Activated CD4-positive, CD25-positive, alpha-beta regulatory T cell (primary cell): ENCODE data around the gene ZNF146.
"Not testable (repeated sequence)": the region's sequence is repeated elsewhere in the genome, so short reads cannot be mapped to it uniquely, and the experiment has no call there.

Experiments
- DNase-seq, 4 experiments: peaks; one replicate each; lab custom pipeline; 2025; lab: John Stamatoyannopoulos, UW

Gene ZNF146

DNA sequence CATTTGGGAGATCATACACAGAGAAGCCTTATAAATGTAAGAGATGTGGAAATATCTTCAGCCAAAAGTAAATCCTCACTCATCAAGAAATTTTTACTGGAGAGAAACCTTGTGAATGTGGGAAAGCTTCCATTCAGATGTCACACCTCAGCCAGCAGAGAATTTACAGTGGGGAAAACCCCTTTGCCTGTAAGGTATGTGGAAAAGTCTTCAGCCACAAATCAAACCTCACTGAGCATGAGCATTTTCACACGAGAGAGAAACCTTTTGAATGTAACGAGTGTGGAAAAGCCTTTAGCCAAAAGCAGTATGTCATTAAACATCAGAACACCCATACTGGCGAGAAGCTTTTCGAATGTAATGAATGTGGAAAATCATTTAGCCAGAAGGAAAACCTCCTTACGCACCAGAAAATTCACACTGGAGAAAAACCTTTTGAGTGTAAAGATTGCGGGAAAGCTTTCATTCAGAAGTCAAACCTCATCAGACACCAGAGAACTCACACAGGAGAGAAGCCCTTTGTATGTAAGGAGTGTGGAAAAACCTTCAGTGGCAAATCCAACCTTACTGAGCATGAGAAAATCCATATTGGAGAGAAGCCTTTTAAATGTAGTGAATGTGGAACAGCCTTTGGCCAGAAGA, 21.5 kb downstream of the ZNF146 start:
- DNase-seq: no peak

DNA sequence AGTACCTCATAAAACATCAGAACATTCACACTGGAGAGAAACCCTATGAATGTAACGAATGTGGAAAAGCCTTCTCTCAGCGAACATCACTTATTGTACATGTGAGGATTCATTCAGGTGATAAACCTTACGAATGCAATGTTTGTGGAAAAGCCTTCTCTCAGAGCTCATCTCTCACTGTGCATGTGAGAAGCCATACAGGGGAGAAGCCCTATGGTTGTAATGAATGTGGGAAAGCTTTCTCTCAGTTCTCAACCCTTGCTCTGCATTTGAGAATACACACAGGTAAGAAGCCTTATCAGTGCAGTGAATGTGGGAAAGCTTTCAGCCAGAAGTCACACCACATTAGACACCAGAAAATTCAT, 22.0 kb downstream of the ZNF146 start:
- no peak for DNase-seq

DNA sequence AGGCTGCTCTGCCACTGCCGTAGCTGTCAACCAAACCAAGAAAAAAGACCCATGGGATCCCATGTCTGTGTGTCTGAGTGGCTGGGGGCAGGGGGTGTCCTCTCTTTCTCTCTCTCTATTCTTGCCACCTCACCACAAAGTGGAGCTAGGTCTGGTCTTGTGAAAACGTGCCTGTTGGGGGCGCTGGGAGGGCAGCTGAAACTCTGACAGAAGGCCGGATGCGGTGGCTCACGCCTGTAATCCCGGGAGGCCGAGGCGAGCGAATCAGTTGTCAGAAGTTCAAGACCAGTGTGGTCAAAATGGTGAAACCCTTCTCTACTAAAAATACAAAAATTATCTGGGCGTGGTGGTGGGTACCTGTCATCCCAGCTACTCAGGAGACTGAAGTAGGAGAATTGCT, 29.2 kb downstream of the ZNF146 start:
- DNase-seq: no peak

DNA sequence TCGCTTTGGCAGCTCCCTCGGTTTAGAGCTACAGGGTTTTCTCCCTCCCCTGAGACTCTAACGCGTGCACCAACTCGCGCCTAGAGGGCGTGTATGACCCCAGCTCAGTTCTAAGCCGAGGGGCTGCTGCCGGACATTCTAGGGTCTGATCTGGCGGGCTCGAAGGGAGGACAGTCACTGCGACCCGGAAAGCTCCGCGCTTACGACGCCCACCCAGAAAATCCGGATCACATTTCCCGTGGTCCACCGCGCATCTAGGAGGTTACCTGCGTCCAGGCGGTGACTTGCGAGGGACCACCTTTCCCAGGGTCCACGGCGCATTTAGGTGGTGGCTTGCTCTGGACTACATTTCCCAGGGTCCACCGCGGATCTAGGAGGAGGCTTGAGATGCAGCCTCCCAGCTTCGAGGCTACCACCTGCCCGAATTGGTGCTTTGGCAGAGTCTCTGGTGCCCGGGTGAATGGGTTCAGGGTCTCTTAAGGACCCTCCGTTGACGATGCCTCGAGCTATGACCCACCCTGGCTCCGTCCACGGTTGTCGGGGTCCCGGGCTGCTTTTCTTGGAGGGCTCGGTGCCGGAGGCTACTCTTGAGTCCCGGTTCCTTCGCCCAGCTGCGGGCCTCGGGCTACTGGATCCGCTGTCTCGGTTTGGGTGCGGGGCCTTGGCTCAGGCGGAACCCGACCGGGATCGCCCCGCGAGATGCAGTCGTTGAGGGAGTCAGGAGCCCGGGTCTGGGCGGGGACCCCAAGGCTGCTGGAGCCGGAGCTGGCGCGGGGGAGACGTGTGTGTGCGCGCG, 30.5 kb downstream of the ZNF146 start:
- no peak for DNase-seq

DNA sequence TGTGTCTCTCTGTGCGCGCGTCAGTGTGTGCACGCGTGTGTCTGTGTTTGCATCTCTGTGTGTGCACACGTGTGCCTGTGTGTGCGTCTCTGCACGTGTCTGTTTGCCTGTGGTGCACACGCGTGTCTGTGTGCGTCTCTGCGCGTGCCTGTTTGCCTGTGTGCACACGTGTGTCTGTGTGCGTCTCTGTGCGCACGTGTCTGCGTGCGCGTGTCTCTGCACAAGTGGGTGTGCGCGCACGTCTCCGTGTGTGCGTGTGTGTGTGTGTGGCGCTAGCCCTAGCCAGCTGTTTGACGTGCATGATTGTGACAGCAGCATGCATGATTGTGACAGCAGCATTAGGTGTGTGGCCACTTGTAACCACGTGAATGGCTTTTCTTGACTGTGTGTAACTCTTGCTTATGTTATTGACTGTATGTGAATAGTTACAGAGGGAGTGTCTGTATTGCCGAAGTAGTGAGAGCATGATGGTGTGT, 31.1 kb downstream of the ZNF146 start:
- no peak for DNase-seq

DNA sequence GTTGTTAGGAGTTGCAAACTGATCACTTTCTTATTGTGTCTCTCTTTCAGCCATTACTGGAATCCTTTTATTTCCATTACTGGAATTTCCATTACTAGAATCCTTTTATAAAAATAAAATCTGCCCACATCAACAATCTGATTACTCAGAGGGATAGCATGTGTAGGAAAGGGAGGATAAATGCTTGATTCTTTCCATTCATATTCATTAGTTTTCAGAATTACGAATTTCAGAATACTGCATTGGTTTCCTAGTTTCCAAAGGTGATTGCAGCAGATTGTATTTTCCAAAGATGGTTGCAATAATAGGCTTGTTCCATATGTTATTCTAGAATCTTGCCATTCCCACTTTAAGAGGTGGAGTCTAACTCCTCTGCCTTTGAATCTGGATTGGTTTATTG, 37.1 kb downstream of the ZNF146 start:
- DNase-seq: no peak

DNA sequence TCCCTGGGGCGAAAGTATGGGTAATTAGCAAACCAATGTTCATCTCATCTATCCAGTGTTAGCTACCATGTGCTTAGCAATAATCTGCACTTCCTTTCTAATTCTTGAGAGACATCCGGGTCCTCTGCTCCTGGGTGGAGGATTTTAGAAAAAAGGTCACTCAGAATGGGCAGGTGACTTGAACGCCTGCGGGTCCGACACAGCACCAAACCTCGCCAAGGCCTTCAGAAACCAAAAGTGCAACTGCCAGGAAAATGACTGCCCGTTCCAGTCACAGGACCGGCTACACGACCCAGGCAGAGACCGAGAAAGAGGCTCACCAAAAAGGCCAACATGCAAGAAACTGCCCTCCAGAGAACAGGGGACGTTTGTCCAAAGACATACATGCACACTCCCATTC, 39.9 kb downstream of the ZNF146 start:
- DNase-seq: no peak

DNA sequence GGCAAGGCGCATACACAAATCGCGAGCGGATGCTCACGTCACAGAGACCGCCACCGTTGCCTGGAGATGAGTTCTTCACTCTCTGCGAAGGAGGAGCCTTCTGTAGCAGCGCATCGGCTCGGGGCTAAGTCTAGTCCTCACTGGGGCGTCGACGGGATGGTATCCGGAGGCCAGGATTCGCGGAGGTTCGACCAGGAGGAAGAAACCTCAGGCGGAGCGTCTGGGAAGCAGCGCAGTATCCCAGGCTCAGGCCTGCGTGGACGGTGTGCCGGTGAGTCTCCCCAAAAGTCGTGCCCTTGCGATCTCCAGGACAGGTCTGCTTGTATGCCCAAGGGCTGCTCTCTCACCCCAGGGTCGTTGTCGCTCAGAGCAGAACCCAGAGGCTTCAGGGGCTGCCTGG, 40.4 kb downstream of the ZNF146 start:
- no peak for DNase-seq

DNA sequence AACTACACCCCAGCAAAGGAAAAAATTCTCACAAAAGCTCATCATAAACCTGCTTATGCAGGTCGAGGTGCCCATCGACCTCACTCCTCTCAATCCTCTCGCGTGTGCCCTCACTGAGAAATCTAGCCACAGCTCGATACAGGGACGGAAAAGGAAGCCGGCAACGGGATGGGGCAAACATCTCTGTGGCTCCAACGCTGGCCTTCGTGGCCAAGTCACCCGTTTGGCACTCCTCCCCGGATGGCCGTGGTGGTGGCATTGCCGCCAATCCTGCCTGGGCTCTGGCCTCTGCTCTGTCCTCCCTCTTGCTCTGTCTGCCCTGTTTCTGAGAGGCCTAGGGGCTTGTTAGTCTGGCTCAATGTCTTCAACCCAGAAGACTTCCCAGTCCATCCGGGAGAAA, 41.2 kb downstream of the ZNF146 start:
- DNase-seq: no peak

DNA sequence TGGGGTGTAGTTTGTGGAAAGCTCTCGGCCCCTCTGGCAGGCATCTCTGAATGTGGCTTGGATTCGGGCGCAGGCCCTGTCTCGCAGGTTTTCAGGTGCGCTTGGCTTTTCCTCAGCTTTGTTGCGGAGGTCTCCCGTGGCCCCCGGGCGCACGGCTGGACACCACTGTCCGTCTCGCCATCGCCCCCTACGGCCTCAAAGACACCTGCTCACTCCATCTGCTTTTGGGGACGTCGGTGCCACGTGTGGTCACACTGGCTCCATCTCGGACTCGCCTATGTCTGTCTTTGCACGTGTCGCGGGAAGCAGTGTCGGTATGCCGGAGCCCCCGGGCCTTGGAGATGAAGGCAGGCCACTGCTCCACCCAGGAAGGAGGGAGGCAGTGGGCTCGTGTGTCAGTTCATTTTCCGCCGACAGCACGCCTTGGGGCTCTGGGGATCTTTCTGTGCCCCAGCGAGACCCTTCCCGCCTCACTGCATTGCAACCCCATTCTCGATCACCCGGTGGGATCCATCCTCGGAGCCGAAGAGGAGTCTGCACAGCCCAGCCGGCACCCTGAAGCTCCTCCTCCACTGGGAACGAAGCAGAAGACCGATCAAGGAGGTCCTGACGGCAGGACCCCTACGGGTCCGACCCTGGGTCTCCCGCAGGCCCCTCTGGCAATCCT, 42.1 kb downstream of the ZNF146 start:
- no peak for DNase-seq

DNA sequence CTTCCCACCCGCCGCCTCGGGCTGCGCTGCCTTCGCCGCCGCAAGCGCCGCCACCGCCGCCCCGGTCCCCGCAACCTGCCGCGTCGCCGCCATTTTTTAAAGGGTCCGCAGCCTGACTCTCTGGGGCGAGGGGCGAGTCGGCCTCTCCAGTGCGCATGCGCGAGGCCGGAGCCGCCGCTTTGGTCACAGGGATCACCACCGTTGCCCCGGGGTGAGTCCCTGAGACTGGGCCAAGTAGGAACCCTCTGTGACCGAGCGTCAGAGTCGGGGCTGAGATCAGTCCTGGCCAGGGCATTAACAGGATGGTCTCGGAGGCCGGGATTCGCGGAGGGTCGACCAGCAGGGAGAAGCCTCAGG, 42.6 kb downstream of the ZNF146 start:
- no peak for DNase-seq

DNA sequence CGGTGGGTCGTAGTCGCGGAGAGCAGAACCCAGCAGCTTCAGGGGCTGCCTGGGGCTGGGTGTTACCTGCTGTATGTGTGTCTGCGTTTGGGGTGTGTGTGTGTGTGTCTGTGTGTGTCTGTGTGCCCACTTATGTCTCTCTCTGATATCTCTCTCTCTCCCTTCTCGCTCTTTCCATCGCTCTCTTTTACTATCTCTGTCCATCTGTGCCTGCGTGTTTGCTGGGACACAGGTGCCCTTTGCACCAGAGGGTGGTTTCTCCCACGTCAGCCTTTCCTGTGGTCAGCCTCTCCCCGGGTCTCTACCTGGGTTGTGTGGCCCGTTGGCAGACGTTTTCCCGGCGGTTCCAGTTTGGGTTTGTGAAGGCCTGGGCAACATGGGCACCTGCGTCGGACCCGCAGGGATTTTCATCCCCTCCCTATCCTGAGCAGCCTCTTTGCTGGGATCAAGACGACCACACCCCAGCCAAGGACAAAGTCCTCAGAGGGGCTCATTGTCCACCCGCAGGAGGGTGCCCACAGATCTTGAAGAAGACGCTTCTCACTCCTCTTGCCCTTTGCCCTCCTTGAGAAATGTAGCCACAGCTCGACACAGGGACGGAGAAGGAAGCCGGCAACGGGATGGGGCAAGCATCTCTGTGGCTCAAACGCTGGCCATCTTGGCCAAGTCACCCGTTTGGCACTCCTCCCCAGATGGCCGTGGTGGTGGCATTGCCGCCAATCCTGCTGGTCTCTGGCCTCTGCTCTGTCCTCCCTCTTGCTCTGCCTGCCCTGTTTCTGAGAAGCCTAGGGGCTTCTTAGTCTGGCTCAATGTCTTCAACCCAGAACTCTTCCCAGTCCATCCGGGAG, 43.3 kb downstream of the ZNF146 start:
- no peak for DNase-seq

DNA sequence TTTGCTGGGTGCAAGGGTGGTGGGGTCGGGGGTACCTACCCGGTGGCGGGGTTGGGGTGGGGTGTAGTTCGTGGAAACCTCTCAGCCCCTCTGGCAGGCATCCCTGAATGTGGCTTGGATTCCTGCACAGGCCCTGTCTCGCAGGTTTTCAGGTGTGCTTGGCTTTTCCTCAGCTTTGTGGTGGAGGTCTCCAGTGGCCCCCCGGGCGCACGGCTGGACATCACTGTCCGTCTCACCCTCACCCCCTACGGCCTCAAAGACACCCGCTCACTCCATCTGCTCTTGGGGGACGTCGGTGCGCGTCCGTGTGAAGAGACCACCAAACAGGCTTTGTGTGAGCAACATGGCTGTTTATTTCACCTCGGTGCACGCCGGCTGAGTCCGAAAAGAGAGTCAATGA, 44.3 kb downstream of the ZNF146 start:
- DNase-seq: no peak

DNA sequence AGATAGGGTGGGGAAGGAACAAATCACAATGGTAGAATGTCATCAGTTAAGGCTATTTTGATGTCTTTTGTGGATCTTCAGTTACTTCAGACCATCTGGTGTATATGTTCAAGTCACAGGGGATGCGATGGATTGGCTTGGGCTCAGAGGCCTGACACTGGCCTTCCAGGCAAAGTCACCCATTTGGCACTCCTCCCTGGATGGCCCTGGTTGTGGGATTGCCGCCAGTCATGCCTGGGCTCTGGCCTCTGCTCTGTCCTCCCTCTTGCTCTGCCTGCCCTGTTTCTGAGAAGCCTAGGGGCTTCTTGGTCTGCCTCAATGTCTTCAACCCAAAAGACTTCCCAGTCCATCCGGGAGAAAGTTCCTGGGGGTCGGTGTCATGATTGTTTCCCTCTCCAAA, 50.2 kb downstream of the ZNF146 start:
- no peak for DNase-seq

DNA sequence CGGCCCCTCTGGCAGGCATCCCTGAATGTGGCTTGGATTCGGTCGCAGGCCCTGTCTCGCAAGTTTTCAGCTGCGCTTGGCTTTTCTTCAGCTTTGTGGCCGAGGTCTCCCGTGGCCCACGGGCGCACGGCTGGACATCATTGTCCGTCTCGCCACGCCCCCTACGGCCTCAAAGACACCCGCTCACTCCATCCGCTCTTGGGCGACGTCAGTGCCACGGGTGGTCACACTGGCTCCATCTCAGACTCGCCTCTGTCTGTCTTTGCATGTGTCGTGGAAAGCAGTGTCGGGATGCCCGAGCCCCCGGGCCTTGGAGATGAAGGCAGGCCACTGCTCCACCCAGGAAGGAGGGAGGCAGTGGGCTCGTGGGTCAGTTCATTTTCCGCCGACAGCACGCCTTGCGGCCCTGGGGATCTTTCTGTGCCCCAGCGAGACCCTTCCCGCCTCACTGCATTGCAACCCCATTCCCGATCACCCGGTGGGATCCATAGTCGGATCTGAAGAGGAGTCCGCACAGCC, 51.0 kb downstream of the ZNF146 start:
- no peak for DNase-seq

DNA sequence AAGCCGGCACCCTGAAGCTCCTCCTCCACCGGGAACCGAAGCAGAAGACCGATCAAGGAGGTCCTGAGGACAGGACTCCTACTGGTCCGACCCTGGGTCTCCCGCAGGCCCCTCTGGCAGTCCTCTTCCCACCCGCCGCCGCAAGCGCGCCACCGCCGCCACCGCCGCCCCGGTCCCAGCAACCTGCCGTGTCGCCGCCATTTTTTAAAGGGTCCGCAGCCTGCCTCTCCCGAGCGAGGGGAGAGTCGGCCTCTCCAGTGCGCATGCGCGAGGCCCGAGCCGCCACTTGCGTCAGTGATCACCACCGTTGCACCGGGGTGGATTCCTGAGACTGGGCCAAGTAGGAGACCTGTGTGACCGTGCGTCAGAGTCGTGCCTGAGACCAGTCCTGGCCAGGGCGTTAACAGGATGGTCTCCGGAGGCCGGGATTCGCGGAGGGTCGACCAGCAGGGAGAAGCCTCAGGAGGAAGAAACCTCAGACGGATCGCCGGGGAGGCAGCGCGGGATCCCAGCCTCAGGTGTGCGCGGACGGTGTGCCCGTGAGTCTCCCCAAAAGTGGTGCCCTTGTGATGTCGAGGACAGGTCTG, 51.6 kb downstream of the ZNF146 start:
- no peak for DNase-seq

DNA sequence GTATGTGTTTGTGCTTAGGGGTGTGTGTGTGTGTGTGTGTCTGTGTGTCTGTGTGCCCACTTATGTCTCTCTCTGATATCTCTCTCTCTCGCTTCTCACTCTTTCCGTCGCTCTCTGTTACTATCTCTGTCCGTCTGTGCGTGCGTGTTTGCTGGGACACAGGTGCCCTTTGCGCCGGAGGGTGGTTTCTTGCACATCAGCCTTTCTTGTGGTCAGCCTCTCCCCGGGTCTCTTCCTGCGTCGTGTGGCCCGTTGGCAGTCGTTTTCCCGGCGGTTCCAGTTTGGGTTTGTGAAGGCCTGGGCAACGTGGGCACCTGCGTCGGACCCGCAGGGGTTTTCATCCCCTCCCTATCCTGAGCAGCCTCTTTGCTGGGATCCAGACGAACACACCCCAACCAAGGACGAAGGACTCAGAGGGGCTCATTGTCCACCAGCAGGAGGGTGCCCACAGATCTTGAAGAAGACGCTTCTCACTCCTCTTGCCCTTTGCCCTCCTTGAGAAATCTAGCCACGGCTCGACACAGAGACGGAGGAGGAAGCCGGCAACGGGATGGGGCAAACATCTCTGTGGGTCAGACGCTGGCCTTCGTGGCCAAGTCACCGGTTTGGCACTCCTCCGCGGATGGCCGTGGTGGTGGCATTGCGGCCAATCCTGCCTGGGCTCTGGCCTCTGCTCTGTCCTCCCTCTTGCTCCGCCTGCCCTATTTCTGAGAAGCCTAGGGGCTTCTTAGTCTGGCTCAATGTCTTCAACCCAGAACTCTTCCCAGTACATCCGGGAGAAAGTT, 52.3 kb downstream of the ZNF146 start:
- DNase-seq: no peak

DNA sequence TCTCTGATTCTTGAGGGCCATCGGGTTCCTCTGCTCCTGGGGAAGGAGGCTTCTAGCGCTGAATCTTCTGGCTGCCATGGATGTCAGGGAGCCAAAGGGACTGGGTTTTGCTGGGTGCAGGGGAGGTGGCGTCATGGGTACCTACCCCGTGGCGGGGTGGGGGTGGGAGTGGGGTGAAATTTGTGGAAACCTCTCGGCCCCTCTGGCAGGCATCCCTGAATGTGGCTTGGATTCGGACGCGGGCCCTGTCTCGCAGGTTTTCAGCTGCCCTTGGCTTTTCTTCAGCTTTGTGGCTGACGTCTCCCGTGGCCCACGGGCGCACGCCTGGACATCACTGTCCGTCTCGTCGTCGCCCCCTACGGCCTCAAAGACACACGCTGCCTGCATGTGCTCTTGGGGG, 53.2 kb downstream of the ZNF146 start:
- not testable (repeated sequence) for DNase-seq

DNA sequence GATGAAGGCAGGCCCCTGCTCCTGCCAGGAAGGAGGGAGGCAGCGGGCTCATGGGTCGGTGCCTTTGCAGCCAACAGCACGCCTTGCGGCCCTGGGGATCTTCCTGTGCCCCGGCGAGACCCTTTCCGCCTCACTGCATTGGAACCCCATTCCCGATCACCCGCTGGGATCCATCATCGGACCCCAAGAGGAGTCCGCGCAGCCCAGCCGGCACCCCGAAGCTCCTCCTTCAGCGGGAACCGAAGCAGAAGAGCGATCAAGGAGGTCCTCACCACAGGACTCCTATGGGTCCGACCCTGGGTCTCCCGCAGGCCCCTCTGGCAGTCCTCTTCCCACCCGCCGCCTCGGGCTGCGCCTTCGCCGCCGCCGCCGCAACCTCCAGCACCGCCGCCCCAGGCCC, 53.7 kb downstream of the ZNF146 start:
- not testable (repeated sequence) for DNase-seq

DNA sequence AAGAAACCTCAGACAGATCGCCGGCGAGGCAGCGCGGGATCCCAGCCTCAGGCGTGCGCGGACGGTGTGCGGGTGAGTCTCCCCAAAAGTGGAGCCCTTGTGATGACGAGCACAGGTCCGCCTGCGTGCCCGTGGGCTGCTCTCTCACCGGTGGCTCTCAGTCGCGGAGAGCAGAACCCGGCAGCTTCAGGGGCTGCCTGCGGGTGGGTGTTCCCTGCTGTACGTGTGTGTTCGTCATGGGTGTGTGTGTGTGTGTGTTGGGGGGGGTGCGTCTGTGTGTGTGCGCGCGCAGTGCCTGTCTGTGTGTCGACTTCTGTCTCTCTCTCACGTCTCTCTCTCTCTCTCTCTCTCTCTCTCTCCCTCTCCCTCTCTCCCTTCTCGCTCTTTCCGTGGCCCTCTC, 54.4 kb downstream of the ZNF146 start:
- not testable (repeated sequence) for DNase-seq
